Measurements from ENCODE around the gene STIL.

The STIL gene

DNA sequence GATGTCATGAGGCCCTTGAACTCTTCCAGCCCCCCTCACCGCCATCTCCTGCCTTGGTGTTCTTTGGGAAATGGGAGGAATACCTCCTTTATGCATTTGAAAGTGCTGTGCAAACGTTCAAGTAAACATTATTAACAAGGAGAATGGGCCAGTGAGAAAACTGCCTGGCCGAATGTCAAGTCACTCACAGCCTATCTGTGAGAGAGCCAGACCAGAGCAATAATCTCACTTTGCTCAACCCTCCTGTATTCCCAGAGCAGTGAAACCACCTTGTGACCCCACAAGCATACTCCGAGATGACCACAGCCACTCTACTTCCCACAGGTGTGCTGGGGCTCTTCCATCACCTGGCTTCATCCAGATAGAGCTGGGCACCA lies 87.1 kb downstream of the STIL start:
- DNase-seq (ENCODE audit: low read depth), result no peak
- no peak overlapping the region for H3K4me3 ChIP-seq (ENCODE audit: low read depth, low read length)
- TF ChIP-seq POLR2A (IDR thresholded peaks at IDR 0.05; ENCODE audit: extremely low read depth, insufficient read length), result no peak
- TF ChIP-seq, protein P1, sequence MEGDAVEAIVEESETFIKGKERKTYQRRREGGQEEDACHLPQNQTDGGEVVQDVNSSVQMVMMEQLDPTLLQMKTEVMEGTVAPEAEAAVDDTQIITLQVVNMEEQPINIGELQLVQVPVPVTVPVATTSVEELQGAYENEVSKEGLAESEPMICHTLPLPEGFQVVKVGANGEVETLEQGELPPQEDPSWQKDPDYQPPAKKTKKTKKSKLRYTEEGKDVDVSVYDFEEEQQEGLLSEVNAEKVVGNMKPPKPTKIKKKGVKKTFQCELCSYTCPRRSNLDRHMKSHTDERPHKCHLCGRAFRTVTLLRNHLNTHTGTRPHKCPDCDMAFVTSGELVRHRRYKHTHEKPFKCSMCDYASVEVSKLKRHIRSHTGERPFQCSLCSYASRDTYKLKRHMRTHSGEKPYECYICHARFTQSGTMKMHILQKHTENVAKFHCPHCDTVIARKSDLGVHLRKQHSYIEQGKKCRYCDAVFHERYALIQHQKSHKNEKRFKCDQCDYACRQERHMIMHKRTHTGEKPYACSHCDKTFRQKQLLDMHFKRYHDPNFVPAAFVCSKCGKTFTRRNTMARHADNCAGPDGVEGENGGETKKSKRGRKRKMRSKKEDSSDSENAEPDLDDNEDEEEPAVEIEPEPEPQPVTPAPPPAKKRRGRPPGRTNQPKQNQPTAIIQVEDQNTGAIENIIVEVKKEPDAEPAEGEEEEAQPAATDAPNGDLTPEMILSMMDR (IDR thresholded peaks at IDR 0.05; ENCODE audit: low read depth, low read length), result no peak
- TF ChIP-seq MYC (IDR thresholded peaks at IDR 0.05; ENCODE audit: low read depth, low read length), result no peak
- TF ChIP-seq, protein P2, sequence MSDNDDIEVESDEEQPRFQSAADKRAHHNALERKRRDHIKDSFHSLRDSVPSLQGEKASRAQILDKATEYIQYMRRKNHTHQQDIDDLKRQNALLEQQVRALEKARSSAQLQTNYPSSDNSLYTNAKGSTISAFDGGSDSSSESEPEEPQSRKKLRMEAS (IDR thresholded peaks at IDR 0.05; ENCODE audit: low read depth, low read length), result no peak

DNA sequence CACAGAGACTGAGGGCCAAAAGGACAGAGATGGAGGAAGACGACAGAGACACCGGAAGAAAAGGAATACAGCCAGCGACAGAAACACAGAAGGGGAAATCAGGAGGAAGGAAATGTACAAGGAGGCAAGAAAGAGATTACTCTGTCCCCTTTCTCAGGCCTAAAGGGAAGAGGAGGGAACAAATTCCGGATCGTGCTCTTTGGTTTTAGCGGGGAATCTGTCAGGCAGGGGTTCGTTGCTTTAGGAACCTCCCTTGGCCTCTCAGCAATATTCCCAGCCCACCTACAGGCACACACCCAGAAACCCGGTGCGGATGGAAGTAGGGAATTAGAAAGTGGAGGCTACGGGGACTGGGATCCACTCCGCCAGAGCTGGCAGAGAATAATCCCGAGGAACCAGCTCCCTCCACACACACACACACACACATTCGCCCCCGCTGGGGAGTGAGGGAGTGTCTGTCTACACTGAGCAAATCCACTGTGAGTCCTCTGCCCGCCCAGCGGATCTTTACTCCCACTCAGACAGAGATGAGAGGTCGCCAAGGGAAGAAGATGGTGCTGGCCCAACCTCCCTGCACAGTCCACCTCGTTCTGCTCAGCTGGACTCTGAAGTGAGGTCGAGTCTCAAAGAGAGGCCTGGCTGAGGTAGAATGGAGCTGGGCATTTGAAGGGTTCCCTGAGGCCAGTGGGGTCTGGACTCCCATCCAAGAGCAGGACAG lies 87.7 kb downstream of the STIL start:
- TF ChIP-seq MYC (IDR thresholded peaks at IDR 0.05; ENCODE audit: low read depth, low read length) (no peak), POLR2A (IDR thresholded peaks at IDR 0.05; ENCODE audit: extremely low read depth, insufficient read length) (no peak)
- H3K4me3 ChIP-seq (ENCODE audit: low read depth, low read length), result no peak overlapping the region
- no peak for DNase-seq (ENCODE audit: low read depth)

DNA sequence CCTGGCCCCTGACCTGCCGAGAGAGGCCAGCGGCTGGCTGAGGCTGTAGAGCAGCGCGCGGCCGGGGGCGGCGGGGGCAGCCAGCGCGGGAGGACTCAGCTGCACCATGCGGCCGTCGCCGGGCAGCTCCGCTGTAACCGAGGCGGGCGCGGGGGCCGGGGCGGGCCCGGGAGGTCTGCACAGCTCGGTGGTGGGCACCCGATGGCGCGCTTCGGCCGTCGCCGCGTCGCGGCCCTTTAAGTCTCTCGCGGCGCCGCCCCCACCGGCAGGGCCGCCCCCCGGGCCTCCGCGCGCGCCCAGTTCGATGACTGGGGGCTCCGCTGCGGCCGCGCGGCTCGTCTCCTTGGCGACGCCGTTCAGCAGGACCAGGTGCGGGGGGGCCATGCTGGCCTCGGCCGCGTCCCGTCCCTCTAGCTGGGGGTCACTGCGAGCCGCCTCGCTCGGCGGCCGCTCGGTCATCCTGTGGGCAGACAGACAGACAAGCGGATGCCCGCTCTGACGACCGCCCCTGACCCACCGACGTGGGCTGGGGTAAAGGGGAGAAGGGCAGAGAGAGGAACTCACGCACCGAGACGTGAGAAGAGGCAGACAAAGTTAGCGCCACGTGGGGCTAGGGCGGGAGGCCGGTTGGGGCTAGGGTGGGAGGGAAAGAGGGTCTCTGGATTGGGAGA lies 88.4 kb downstream of the STIL start:
- DNase-seq (ENCODE audit: low read depth), result no peak
- no peak for TF ChIP-seq POLR2A (IDR thresholded peaks at IDR 0.05; ENCODE audit: extremely low read depth, insufficient read length)
- H3K4me3 ChIP-seq (ENCODE audit: low read depth, low read length), result no peak overlapping the region

- no peak overlapping the region for H3K4me3 ChIP-seq (ENCODE audit: low read depth, low read length)
- TF ChIP-seq, protein P1 (IDR thresholded peaks at IDR 0.05; ENCODE audit: low read depth, low read length), result no peak
- TF ChIP-seq, protein P2 (IDR thresholded peaks at IDR 0.05; ENCODE audit: low read depth, low read length), result no peak
- DNase-seq (ENCODE audit: low read depth), result no peak
These were observed 89.1 kb downstream of the STIL start for GRCh38 chr1:47224676-47225399.

DNA sequence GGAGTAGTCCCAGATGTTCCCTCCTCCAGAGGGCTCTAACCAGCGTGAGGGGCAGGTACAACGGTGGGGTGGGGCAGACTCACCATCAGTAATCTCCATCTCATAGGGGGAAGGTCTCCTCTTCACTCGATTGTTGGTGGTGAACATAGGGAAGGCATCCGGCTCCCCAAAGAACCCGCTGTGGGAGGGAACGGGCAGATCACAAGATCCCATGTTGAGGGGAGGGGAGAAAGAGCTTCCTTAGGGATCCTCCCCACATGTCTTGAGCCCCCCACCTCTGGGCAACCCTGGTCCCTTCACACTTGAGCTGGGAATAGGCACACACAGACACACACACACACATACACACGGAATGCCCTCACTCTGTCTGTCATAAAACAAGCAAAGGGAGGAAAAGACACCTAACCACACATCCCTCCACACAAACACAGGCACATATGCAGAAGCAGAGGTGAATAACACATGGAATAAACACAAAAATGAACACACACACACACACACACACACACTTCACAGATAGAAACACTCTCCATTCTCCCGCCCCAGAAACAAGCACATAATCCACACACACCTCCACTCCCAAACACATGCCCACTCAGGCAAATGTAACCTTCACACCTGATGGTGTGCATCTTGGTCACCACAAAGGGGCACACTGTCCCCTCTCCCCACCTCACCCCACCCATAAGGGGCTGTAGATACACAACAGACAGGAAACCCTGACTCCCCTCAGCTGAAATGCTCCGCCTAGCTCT lies 89.8 kb downstream of the STIL start:
- DNase-seq (ENCODE audit: low read depth), result no peak
- no peak overlapping the region for H3K4me3 ChIP-seq (ENCODE audit: low read depth, low read length)
- TF ChIP-seq, protein P2 (IDR thresholded peaks at IDR 0.05; ENCODE audit: low read depth, low read length), result no peak
- no peak for TF ChIP-seq POLR2A (IDR thresholded peaks at IDR 0.05; ENCODE audit: extremely low read depth, insufficient read length)

- no peak for DNase-seq (ENCODE audit: low read depth)
- TF ChIP-seq, protein P2 (IDR thresholded peaks at IDR 0.05; ENCODE audit: low read depth, low read length), result no peak
- no peak for TF ChIP-seq POLR2A (IDR thresholded peaks at IDR 0.05; ENCODE audit: extremely low read depth, insufficient read length)
- TF ChIP-seq, protein P1 (IDR thresholded peaks at IDR 0.05; ENCODE audit: low read depth, low read length), result no peak
- TF ChIP-seq MYC (IDR thresholded peaks at IDR 0.05; ENCODE audit: low read depth, low read length), result no peak
- no peak overlapping the region for H3K4me3 ChIP-seq (ENCODE audit: low read depth, low read length)
These were observed 90.6 kb downstream of the STIL start for GRCh38 chr1:47223174-47223920.
